ENCODE data around the gene SUCO.

SUCO gene

GRCh38 chr1:172515927-172516326, 17.0 kb upstream of the SUCO start:
- no peak for DNase-seq (ENCODE audit: extremely low read depth in 1 of 2, low read depth in 1 of 2)

DNA sequence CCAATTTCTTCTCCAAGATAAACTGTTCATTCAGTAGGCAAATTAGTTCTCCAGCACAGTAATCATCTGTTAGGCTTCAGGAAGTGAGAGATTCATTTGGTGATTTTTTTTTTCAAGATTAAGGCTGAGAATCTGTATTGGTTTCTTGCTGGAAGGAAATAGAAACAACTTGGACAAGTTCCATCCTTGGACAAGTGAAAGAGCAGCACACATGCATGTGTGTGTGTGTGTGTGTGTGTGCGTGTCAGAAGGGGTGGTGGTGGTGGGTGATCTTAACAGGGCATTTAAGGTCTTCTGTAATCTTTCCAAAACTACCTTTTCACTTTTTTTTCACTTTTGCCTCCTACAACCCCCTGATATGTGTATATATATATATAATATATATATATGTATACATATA, 15.9 kb upstream of the SUCO start:
- DNase-seq (ENCODE audit: extremely low read depth in 1 of 2, low read depth in 1 of 2), result no peak

DNA sequence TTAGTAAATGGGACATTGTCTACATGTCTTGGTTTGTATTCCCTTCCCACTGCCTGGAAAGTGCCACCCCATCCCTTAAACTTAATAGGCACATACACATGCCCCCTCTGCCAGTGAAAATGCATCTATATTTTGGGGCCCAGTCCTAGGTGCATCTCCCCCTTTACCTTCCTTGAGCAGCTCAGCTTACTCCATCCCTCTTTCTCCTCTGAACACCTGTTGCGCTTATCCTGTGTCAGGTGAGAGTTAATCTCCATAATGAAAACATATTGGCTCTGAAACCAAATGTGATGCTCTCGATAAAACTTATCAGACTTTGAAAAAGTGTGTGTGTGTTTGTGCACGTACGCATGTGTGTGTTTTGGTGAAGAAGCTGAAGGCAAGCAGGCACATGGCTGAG, 15.4 kb upstream of the SUCO start:
- DNase-seq (ENCODE audit: extremely low read depth in 1 of 2, low read depth in 1 of 2), result no peak

DNA sequence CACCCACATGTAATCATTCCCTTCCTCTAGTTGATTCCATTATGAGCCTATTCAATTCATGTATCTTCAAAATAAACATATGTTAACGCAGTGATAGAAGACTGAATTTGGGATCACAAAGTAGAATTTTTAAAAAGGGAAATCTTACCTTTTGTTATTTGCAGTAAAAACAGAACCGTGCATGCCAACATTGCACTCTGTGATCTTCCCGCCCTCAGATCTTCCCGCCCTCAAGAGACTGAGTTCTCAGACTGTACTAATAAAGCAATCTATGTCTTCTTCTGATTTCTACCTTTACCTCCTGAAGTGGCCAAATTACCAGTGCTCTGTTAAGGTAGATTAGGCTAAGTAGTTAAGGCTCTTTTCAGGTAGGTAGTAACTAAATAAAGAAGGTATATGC, 3.6 kb upstream of the SUCO start:
- DNase-seq (ENCODE audit: extremely low read depth in 1 of 2, low read depth in 1 of 2), result no peak

GRCh38 chr1:172530000-172530399, 3.0 kb upstream of the SUCO start:
- no peak for DNase-seq (ENCODE audit: extremely low read depth in 1 of 2, low read depth in 1 of 2)

DNA sequence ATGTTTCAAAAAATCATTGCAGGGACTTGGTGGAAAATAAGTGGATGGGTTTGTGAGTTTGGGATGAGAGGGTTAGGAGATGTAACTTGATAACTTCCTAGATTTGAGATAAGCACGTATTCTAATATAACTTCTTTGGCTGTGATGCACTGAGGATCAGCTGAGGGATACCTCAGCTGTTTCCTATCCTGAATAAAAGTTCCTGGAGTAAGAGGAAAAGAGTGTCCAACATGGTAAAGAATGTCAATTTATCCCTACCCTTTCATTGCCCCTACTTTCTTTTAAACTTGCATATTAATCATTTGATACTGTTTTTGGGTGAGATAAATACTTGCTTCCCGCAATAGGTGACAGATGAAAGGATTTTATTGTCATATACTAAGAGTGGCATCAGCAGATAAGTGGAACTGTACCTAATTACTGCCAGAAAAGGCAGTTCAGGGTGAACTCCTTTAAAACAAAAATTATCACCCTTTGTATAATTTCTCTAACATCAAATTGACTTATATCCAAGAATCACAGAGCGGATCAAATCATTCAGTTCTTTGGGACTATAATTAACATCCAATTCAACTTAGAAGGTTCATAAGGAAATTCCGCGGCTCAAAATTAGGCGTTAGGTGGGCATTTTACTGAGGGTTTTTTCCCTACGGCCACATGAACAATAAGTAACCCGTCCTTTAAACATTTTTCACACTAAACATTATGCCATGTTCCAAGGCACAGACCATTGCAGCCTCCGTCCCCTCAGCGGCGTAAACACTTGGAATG, 1.4 kb upstream of the SUCO start:
- DNase-seq (ENCODE audit: extremely low read depth in 1 of 2, low read depth in 1 of 2), result no peak

GRCh38 chr1:172532183-172532699, 709 bp upstream of the SUCO start:
- peak; percentile 57 to 74 for DNase-seq (ENCODE audit: extremely low read depth in 1 of 2, low read depth in 1 of 2)

GRCh38 chr1:172533513-172534151, 682 bp downstream of the SUCO start:
- DNase-seq (ENCODE audit: extremely low read depth in 1 of 2, low read depth in 1 of 2), result peak in 1 of 2 donors; percentile 13

GRCh38 chr1:172536256-172536655, 3.3 kb downstream of the SUCO start:
- DNase-seq (ENCODE audit: extremely low read depth in 1 of 2, low read depth in 1 of 2), result no peak

DNA sequence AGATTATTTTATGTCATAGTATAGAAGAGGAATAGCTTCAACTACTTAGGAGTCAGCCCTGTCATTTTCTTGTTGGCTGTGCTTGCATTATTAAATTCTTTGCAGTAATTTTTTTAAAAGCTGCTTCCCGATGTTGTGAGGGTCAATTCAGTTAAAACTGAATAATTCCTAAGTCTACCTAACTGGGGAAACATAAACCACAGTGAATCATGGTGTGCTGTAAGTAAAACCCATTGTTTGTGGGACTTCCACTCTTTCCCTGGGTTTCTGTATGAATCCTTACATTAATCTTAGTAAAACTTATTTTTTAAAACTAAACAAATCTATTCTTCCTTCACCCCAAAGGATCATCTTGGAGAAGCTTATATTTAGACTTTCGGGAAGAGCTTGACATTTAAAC, 4.4 kb downstream of the SUCO start:
- no peak for DNase-seq (ENCODE audit: extremely low read depth in 1 of 2, low read depth in 1 of 2)

GRCh38 chr1:172537827-172538391, 5.0 kb downstream of the SUCO start:
- no peak for DNase-seq (ENCODE audit: extremely low read depth in 1 of 2, low read depth in 1 of 2)

GRCh38 chr1:172540635-172541034, 7.7 kb downstream of the SUCO start:
- no peak for DNase-seq (ENCODE audit: extremely low read depth in 1 of 2, low read depth in 1 of 2)

- no peak for DNase-seq (ENCODE audit: extremely low read depth in 1 of 2, low read depth in 1 of 2)
Measured at GRCh38 chr1:172544481-172545104, 11.6 kb downstream of the SUCO start.

DNA sequence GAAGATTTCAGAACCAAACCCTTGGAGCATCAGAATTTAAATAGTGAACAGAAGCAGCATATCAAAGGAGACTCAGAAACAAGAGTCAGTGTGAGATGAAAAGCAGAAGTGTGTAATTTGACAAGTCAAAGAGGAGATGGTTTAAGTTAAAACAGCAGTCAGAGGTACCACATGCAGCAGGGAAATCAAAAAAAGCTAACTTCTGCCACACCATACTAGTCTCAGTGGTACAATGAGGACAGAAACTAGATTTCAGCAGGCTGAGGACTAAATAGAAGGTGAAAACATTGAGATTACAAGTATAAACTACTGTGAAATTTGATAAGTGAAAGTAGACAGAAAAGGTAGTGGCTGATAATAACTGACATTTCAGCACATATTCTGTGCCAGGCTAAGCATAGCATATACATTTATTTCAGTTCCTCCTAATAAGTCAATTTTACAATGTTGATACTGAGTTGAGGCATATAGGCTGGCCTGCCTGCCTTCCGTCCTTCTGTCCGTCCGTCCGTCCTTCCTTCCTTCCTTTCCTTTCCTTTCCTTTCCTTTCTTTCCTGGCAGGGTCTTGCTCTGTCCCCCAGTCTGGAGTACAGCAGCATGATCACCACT, 12.6 kb downstream of the SUCO start:
- DNase-seq (ENCODE audit: extremely low read depth in 1 of 2, low read depth in 1 of 2), result no peak

GRCh38 chr1:172547071-172547470, 14.1 kb downstream of the SUCO start:
- no peak for DNase-seq (ENCODE audit: extremely low read depth in 1 of 2, low read depth in 1 of 2)

- no peak for DNase-seq (ENCODE audit: extremely low read depth in 1 of 2, low read depth in 1 of 2)
Measured at GRCh38 chr1:172549621-172550280, 16.8 kb downstream of the SUCO start.

GRCh38 chr1:172551279-172551678, 18.3 kb downstream of the SUCO start:
- no peak for DNase-seq (ENCODE audit: extremely low read depth in 1 of 2, low read depth in 1 of 2)

DNA sequence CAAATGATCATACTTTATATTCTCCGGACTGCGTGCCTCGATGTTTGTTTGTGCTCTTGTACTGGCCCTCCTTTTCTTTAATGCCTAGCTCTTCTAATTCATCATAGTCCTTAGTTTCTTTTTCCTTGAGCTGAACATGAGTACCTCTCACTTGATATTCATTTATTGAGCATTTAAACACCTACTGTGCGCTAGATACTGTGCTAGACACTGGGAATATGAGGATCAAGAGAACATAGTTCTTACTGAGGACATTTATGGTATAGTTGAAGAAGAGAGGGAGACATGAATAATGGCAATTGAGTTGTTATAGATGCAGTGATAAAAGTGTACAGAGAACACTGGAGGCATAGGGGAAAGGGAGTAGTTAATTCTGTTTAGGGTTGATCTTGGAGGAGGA, 22.0 kb downstream of the SUCO start:
- DNase-seq (ENCODE audit: extremely low read depth in 1 of 2, low read depth in 1 of 2), result no peak

- DNase-seq (ENCODE audit: extremely low read depth in 1 of 2, low read depth in 1 of 2), result no peak
Measured at GRCh38 chr1:172556461-172556860, 23.5 kb downstream of the SUCO start.

DNA sequence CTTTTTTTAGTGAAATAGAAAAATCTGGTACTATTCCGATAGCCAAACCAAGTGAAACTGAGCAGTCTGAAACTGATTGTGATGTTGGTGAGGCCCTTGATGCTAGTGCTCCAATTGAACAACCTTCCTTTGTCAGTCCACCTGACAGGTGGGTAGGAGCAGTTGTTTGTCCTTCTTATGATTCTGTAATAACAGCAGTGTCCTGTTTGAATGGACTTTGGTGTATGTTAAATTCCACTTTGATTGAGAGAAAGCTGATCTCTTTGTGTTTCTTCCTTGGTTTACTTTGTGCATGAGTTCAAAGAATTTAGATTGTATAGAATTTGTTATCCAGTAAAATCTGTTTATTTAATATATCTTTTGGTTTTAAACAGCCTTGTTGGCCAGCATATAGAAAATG, 24.3 kb downstream of the SUCO start:
- no peak for DNase-seq (ENCODE audit: extremely low read depth in 1 of 2, low read depth in 1 of 2)
